Measurements from ENCODE around the gene COX7C. TPM values are rescaled to one million over a fixed set of nuclear protein-coding genes. Genes with fewer than 3 reads are reported as not detected.

The COX7C gene
- total RNA-seq, 2 experiments from 2014 or later, result 467 to 482 TPM

- POLR2A ChIA-PET, result no interaction called here
- intact Hi-C loops (cut with DNase I, micrococcal nuclease), result no loop called here
- Mint-ChIP-seq H3K9me3 (no peaks in the 10 kb centered on the region), H3K4me3 (no peak overlapping the region), H3K27me3 (peaks cover 35% of the 10 kb centered on the region), H3K27ac (no peak overlapping the region), H3K4me1 (ENCODE audit: low read depth) (no peaks in the 10 kb centered on the region), H3K36me3 (ENCODE audit: low read depth) (no peaks in the 10 kb centered on the region)
- DNase-seq (no peak), ATAC-seq (ENCODE audit: poor library complexity) (no peak)
- Histone ChIP-seq H3K4me1 (ENCODE audit: insufficient read depth, low read length) (no peaks in the 10 kb centered on the region), H3K4me3 (ENCODE audit: low read length) (no peak overlapping the region), H3K36me3 (ENCODE audit: insufficient read depth, low read length) (no peaks in the 10 kb centered on the region), H3K27me3 (ENCODE audit: control insufficient read depth in 1 of 2, insufficient read depth in 2 of 2, low read length in 2 of 2) (no peaks in the 10 kb centered on the region), H3K27ac (ENCODE audit: low read depth in 1 of 2, low read length in 2 of 2) (no peak overlapping the region), H3K9me3 (ENCODE audit: control insufficient read depth in 1 of 2, insufficient read depth in 1 of 2, low read length in 2 of 2) (peaks cover 0 to 3% of the 10 kb centered on the region in 2 experiments)
- CTCF ChIA-PET, result no interaction called here
- no peak for TF ChIP-seq CTCF (IDR thresholded peaks at IDR 0.05)
These were observed 11.9 kb upstream of the COX7C start for GRCh38 chr5:86605881-86606280.

GRCh38 chr5:86613455-86613854 is 4.3 kb upstream of the COX7C start:
- H3K36me3 ChIP-seq (ENCODE audit: insufficient read depth, low read length), result no peaks in the 10 kb centered on the region
- no peak overlapping the region for H3K27ac Mint-ChIP-seq
- no peak for TF ChIP-seq CTCF (IDR thresholded peaks at IDR 0.05)
- H3K4me1 Mint-ChIP-seq (ENCODE audit: low read depth), result peaks cover 13% of the 10 kb centered on the region
- peaks cover 8% of the 10 kb centered on the region for H3K4me1 ChIP-seq (ENCODE audit: insufficient read depth, low read length)
- peaks cover 7 to 21% of the 10 kb centered on the region in 2 experiments for H3K27me3 ChIP-seq (ENCODE audit: control insufficient read depth in 1 of 2, insufficient read depth in 2 of 2, low read length in 2 of 2)
- peaks cover 46% of the 10 kb centered on the region for H3K27me3 Mint-ChIP-seq
- H3K4me3 ChIP-seq (ENCODE audit: low read length), result no peak overlapping the region
- no peak for DNase-seq
- H3K9me3 ChIP-seq (ENCODE audit: control insufficient read depth in 1 of 2, insufficient read depth in 1 of 2, low read length in 2 of 2), result no peaks in the 10 kb centered on the region
- ChIA-PET CTCF (no interaction called here), POLR2A (no interaction called here)
- no peak for ATAC-seq (ENCODE audit: poor library complexity)
- peaks cover 2% of the 10 kb centered on the region for H3K9me3 Mint-ChIP-seq
- H3K27ac ChIP-seq (ENCODE audit: low read depth in 1 of 2, low read length in 2 of 2), result no peak overlapping the region
- intact Hi-C loops (cut with DNase I, micrococcal nuclease), result no loop called here
- no peak overlapping the region for H3K4me3 Mint-ChIP-seq
- H3K36me3 Mint-ChIP-seq (ENCODE audit: low read depth), result peaks cover 10% of the 10 kb centered on the region

GRCh38 chr5:86617309-86617755 is 409 bp upstream of the COX7C start:
- CTCF ChIA-PET, result no interaction called here
- no peak overlapping the region for H3K4me3 ChIP-seq (ENCODE audit: low read length)
- POLR2A ChIA-PET, result interaction anchor here (1.2 kb wide), 1 partner anchor 11 kb away, joined by 3 read pairs; no protein-coding TSS in a partner anchor

More at GRCh38 chr5:86617309-86617755, 409 bp upstream of the COX7C start:
- intact Hi-C loops (cut with DNase I, micrococcal nuclease), result loop anchor here in 1 of 2 experiments (5.0 kb wide), 2 partner anchors 795 to 1650 kb away; partner anchors contain the start of genes CCNH and TMEM161B
- ATAC-seq (ENCODE audit: poor library complexity), result no peak
- H3K4me1 ChIP-seq (ENCODE audit: insufficient read depth, low read length), result peaks cover 14% of the 10 kb centered on the region
- DNase-seq, result peak in 2 of 14 experiments; percentile 5 to 17
- Mint-ChIP-seq H3K4me3 (peak overlapping the region; percentile 93), H3K36me3 (ENCODE audit: low read depth) (peaks cover 48% of the 10 kb centered on the region), H3K9me3 (peaks cover 2% of the 10 kb centered on the region), H3K4me1 (ENCODE audit: low read depth) (peaks cover 39% of the 10 kb centered on the region), H3K27ac (peak overlapping the region; percentile 98), H3K27me3 (peaks cover 21% of the 10 kb centered on the region)
- TF ChIP-seq CTCF (IDR thresholded peaks at IDR 0.05), result no peak
- H3K9me3 ChIP-seq (ENCODE audit: control insufficient read depth in 1 of 2, insufficient read depth in 1 of 2, low read length in 2 of 2), result no peaks in the 10 kb centered on the region
- peaks cover 29% of the 10 kb centered on the region for H3K36me3 ChIP-seq (ENCODE audit: insufficient read depth, low read length)
- peak overlapping the region in 1 of 2 donors; percentile 20 for H3K27ac ChIP-seq (ENCODE audit: low read depth in 1 of 2, low read length in 2 of 2)
- peaks cover 0 to 8% of the 10 kb centered on the region in 2 experiments for H3K27me3 ChIP-seq (ENCODE audit: control insufficient read depth in 1 of 2, insufficient read depth in 2 of 2, low read length in 2 of 2)

All from CD4-positive, alpha-beta T cell (primary cell).